ENCODE results near the gene CELF2.

- TF ChIP-seq CTCF (IDR thresholded peaks at IDR 0.05) (no peak), POLR2A (IDR thresholded peaks at IDR 0.05) (peak in 2 of 4 donors; percentile 38 to 63)
These were observed 147.3 kb downstream of the CELF2 start for GRCh38 chr10:11164803-11165590.
